GM12878 (cell line): Measurements from ENCODE around the gene CCR7. TPM values are rescaled to one million over a fixed set of nuclear protein-coding genes. Genes with fewer than 3 reads are reported as not detected.

Experiments
- ATAC-seq: fragments of 200-7000 bp; cut with Tn5 transposase; 3 replicates; pipeline ENCODE4 v1.9.1; 2020; ENCODE audit warnings: mild to moderate bottlenecking, moderate library complexity
- BruUV-seq: library from RNA; stranded (reverse); fragments of 400-500 nt; replicated peaks from 2 replicates; lab custom pipeline; 2021; lab: Mats Ljungman, UMichigan
- CTCF ChIA-PET: fragments of 300-600 bp; sonication (Branson Sonifier 250); formaldehyde crosslinking; extraction: SDS; loops from one replicate; lab custom pipeline; 2021; ENCODE audit warnings: inconsistent platforms; lab: Yijun Ruan, JAX
- POLR2A ChIA-PET: fragments of 350-600 bp; formaldehyde crosslinking; extraction: SDS; loops from one replicate; lab custom pipeline; 2021; ENCODE audit warnings: inconsistent platforms; lab: Charles Lee
- RAD21 ChIA-PET: fragments of 300-600 bp; sonication (Branson Sonifier 250); formaldehyde crosslinking; loops from one replicate; lab custom pipeline; 2023; ENCODE audit warnings: antibody characterized with exemption; ENCODE audit not compliant: unreplicated experiment; lab: Charles Lee
- SMC1A ChIA-PET: fragments of 300-600 bp; sonication (Branson Sonifier 250); formaldehyde crosslinking; loops from one replicate; lab custom pipeline; 2023; ENCODE audit not compliant: unreplicated experiment, uncharacterized antibody; lab: Charles Lee
- DNase-seq: peaks from one replicate; pipeline ENCODE4 v3.0.0-alpha.2; 2011; ENCODE audit warnings: low read depth, low spot score
- FAIRE-seq: peaks from 3 replicates; lab custom pipeline; 2011; peaks lifted over from hg19 to GRCh38; lab: Jason Lieb, UNC
- H2AFZ ChIP-seq: 2 replicates; pipeline ENCODE4 v1.6.0; 2011; ENCODE audit warnings: low read depth, low read length, control low read depth; ENCODE audit not compliant: control insufficient read depth
- H3K27ac ChIP-seq: 2 replicates; pipeline ENCODE4 v1.5.1; 2011; ENCODE audit warnings: control low read depth; ENCODE audit not compliant: control insufficient read depth, insufficient read depth
- H3K27me3 ChIP-seq, 2 experiments: replicated peaks in 1 of 2; 2 replicates each; pipeline versions ENCODE4 v1.6.0 to v1.6.1; 2011; ENCODE audit warnings: low read length in 1 of 2; ENCODE audit not compliant: control insufficient read depth in 2 of 2, insufficient read depth in 2 of 2
- H3K36me3 ChIP-seq, 2 experiments: 2 replicates each; pipeline ENCODE4 v1.5.1; 2011; ENCODE audit warnings: low read length in 1 of 2; ENCODE audit not compliant: control insufficient read depth in 2 of 2, insufficient read depth in 2 of 2
- H3K4me1 ChIP-seq: 2 replicates; pipeline ENCODE4 v1.6.1; 2011; ENCODE audit warnings: mild to moderate bottlenecking, low read length, moderate library complexity, mixed read lengths; ENCODE audit not compliant: control insufficient read depth, insufficient read depth
- H3K4me2 ChIP-seq: 2 replicates; pipeline ENCODE4 v1.6.0; 2011; ENCODE audit warnings: control low read depth; ENCODE audit not compliant: control insufficient read depth, insufficient read depth
- H3K4me3 ChIP-seq: fragments of 200-600 bp; sonication (generic); 2 replicates; pipeline ENCODE4 v1.5.1; 2016
- H3K79me2 ChIP-seq: 2 replicates; pipeline ENCODE4 v1.6.0; 2011; ENCODE audit warnings: low read length; ENCODE audit not compliant: control insufficient read depth, insufficient read depth
- H3K9ac ChIP-seq: 2 replicates; pipeline ENCODE4 v1.8.0; 2011; ENCODE audit warnings: low read length, control low read depth, mixed read lengths; ENCODE audit not compliant: control insufficient read depth, insufficient read depth
- H3K9me3 ChIP-seq: replicated peaks from 3 replicates; pipeline ENCODE4 v1.5.1; 2011; ENCODE audit warnings: mild to moderate bottlenecking, low read length; ENCODE audit not compliant: control insufficient read depth, insufficient read depth
- H4K20me1 ChIP-seq: 2 replicates; pipeline ENCODE4 v1.6.0; 2011; ENCODE audit not compliant: control insufficient read depth, insufficient read depth
- SPI1 ChIP-seq: IDR thresholded peaks from 2 replicates; pipeline ENCODE4 v1.6.1; 2011; ENCODE audit warnings: low read depth, mild to moderate bottlenecking, low read length, moderate library complexity, borderline replicate concordance; ENCODE audit not compliant: insufficient read depth
- ZBTB40 ChIP-seq: fragments of 450-650 bp; IDR thresholded peaks from 2 replicates; pipeline ENCODE4 v1.6.1; 2016; ENCODE audit warnings: mild to moderate bottlenecking, moderate library complexity, borderline replicate concordance
- ZNF217 ChIP-seq: fragments of 450-650 bp; IDR thresholded peaks from 2 replicates; pipeline ENCODE4 v1.6.1; 2017; ENCODE audit warnings: antibody characterized with exemption, mild to moderate bottlenecking
- WGBS: methylation state at CpG from one replicate; pipeline ENCODE4 v1.1.6; 2016; ENCODE audit warnings: low lambda C conversion rate; ENCODE audit not compliant: insufficient replicate concordance, insufficient coverage; ENCODE audit errors: missing lambda C conversion rate; 5-methylcytosine and 5-hydroxymethylcytosine counted together
- in situ Hi-C: fragments of 300-500 bp; cut with MboI; formaldehyde crosslinking; loops from 9 replicates; pipeline ENCODE4 v1.14.3; 2018; ENCODE audit warnings: mixed read lengths
- intact Hi-C: fragments of 100-400 bp; cut with micrococcal nuclease; formaldehyde crosslinking; loops from one replicate; pipeline ENCODE4 v1.14.2; 2022; ENCODE audit not compliant: unreplicated experiment
- polyA plus RNA-seq, 11 experiments: library from polyadenylated mRNA; depleted of rRNA in 4 of 11; unstranded in 6 of 11; stranded (reverse) in 5 of 11; fragments of >200 nt; fragmentation: Nextera tagmentation in 4 of 11; fragmentation: Illumina TruSeq in 1 of 11; extraction: Ambion mirVana in 4 of 11; extraction: Trizol in 1 of 11; gene quantifications; 1 replicate in 1 of 11; 2 replicates in 10 of 11; pipeline versions ENCODE4 v1.2.1 to v1.2.3, GENCODE V29; 2011 to 2016; ENCODE audit warnings: inconsistent platforms in 2 of 11, missing spikeins in 2 of 11, low read depth in 1 of 11
- total RNA-seq, 4 experiments: library from RNA; depleted of rRNA in 3 of 4; stranded (reverse); fragments of >200 nt in 3 of 4; fragmentation: Illumina TruSeq in 1 of 4; extraction: Trizol in 1 of 4; gene quantifications; 2 replicates each; pipeline versions ENCODE4 v1.2.1 to v1.2.3, GENCODE V29; 2013 to 2021

Gene CCR7
- total and polyA plus RNA-seq, 10 of the 15 experiments (the other 5 are each of a cell fraction or from before 2014, with no cell fraction given), result 131 to 1,171 (median 260) TPM

GRCh38 chr17:40532520-40533253 is 32.6 kb downstream of the CCR7 start:
- Histone ChIP-seq H3K79me2 (no peaks in the 10 kb centered on the region), H4K20me1 (no peaks in the 10 kb centered on the region), H3K9ac (no peak overlapping the region), H2AFZ (peak overlapping the region; percentile 42), H3K27ac (peak overlapping the region; percentile 32; the same call in 1 of the 2 replicates), H3K4me3 (no peak overlapping the region), H3K4me1 (peaks cover 50% of the 10 kb centered on the region), H3K27me3 (no peaks in the 10 kb centered on the region), H3K36me3 (no peaks in the 10 kb centered on the region), H3K4me2 (peak overlapping the region; percentile 24; the same call in 1 of the 2 replicates), H3K9me3 (no peaks in the 10 kb centered on the region)
- intact Hi-C loops (loop anchor here (1.0 to 5.0 kb wide), 4 partner anchors 91 to 230 kb away; no protein-coding TSS in a partner anchor), in situ Hi-C loops (loop anchor here (5.0 to 25.0 kb wide), 2 partner anchors 95 to 175 kb away; partner anchors contain the start of gene IGFBP4)
- no TSS peak for BruUV-seq
- no peak for TF ChIP-seq ZBTB40
- TF ChIP-seq SPI1, result 0 out of 2 replicates have a peak, but pooled peaks have one; percentile 19
- 0 out of 2 replicates have a peak, but pooled peaks have one; percentile 13 for TF ChIP-seq ZNF217
- DNase-seq, result no peak
- ChIA-PET CTCF (interaction anchor here (0.7 to 19.2 kb wide), 40 partner anchors 11 to 1135 kb away, joined by 3 to 318 read pairs (median 6); partner anchors contain the start of genes CCR7, GJD3, IGFBP4 and RARA), POLR2A (interaction anchor here (0.9 to 7.0 kb wide), 22 partner anchors 9 to 230 kb away, joined by 3 to 63 read pairs (median 6); partner anchors contain the start of genes IGFBP4 and TOP2A), RAD21 (interaction anchor here (0.6 to 16.5 kb wide), 36 partner anchors 10 to 1134 kb away, joined by 3 to 514 read pairs (median 5); partner anchors contain the start of genes CCR7, IGFBP4 and TOP2A), SMC1A (interaction anchor here (0.6 to 15.5 kb wide), 54 partner anchors 7 to 420 kb away, joined by 3 to 430 read pairs (median 6); partner anchors contain the start of genes CCR7, IGFBP4, RARA and TOP2A)
- ATAC-seq, result no peak
- FAIRE-seq, result no peak
- WGBS, result 19% methylated on average over 6 of the region's 6 CpGs
